HFF-Myc (cell line): ENCODE data around the gene SOX2.

Experiments
- DNase-seq: peaks from one replicate; pipeline ENCODE4 v3.0.0-alpha.2; 2011; ENCODE audit warnings: low read depth; ENCODE audit errors: extremely low read depth
- H3K4me3 ChIP-seq: replicated peaks from 2 replicates; pipeline ENCODE4 v1.5.1; 2011; ENCODE audit warnings: low read depth, mild to moderate bottlenecking, control low read depth, low read length
- TF ChIP-seq, protein P1 (sequence below): IDR thresholded peaks from 2 replicates; pipeline ENCODE4 v1.5.1; 2012; ENCODE audit warnings: mild to moderate bottlenecking, low read depth, low read length, control low read depth; ENCODE audit errors: missing control alignments

The SOX2 gene

GRCh38 chr3:181724192-181724965 is 12.7 kb downstream of the SOX2 start:
- TF ChIP-seq, protein P1, sequence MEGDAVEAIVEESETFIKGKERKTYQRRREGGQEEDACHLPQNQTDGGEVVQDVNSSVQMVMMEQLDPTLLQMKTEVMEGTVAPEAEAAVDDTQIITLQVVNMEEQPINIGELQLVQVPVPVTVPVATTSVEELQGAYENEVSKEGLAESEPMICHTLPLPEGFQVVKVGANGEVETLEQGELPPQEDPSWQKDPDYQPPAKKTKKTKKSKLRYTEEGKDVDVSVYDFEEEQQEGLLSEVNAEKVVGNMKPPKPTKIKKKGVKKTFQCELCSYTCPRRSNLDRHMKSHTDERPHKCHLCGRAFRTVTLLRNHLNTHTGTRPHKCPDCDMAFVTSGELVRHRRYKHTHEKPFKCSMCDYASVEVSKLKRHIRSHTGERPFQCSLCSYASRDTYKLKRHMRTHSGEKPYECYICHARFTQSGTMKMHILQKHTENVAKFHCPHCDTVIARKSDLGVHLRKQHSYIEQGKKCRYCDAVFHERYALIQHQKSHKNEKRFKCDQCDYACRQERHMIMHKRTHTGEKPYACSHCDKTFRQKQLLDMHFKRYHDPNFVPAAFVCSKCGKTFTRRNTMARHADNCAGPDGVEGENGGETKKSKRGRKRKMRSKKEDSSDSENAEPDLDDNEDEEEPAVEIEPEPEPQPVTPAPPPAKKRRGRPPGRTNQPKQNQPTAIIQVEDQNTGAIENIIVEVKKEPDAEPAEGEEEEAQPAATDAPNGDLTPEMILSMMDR, result no peak
- no peak for DNase-seq
- no peak overlapping the region for H3K4me3 ChIP-seq

DNA sequence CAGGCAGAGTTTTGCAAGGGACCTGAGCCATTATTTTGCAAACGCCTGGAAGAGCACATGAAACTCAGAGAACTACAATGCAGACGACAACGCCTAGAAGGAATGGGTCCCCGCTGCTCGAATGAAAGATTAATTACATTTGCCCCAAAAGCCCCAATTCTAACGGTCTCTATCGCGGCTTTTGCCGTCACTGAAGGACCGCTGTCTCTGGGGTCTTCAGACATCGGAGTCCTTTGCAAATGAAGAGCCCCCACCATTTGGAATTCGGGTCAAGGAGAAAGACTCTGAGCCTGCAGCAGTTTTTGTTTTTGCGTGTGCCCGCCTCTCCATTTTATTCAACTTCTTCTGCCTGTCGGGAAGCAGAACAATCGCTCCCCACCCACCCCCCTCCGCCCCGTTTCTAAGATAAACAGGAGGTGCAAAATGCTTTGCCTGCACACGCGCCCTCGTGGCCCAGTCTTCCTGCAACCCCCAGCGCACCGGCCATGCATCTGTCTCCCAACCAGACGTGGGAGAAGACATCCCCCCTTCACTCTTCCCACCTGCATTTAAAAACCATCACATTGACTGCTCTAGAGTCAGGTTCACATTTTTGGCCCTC is 13.5 kb downstream of the SOX2 start:
- no peak overlapping the region for H3K4me3 ChIP-seq
- TF ChIP-seq, protein P1, result no peak
- no peak for DNase-seq

GRCh38 chr3:181725830-181726229 is 14.1 kb downstream of the SOX2 start:
- no peak overlapping the region for H3K4me3 ChIP-seq
- DNase-seq, result no peak
- TF ChIP-seq, protein P1, result no peak

- no peak overlapping the region for H3K4me3 ChIP-seq
- DNase-seq, result no peak
- TF ChIP-seq, protein P1, result no peak
Observed at GRCh38 chr3:181726351-181727330, 14.9 kb downstream of the SOX2 start.

- no peak for DNase-seq
- H3K4me3 ChIP-seq, result no peak overlapping the region
Observed at GRCh38 chr3:181727341-181728032, 15.8 kb downstream of the SOX2 start.

More at GRCh38 chr3:181727341-181728032, 15.8 kb downstream of the SOX2 start:
- TF ChIP-seq, protein P1, result no peak
